ENCODE data around the gene BDNF. TPM values are rescaled to one million over a fixed set of nuclear protein-coding genes. Genes with fewer than 3 reads are reported as not detected.

Gene BDNF
- total and polyA plus RNA-seq, 2 experiments from 2014 or later: 5.1 to 5.2 TPM

DNA sequence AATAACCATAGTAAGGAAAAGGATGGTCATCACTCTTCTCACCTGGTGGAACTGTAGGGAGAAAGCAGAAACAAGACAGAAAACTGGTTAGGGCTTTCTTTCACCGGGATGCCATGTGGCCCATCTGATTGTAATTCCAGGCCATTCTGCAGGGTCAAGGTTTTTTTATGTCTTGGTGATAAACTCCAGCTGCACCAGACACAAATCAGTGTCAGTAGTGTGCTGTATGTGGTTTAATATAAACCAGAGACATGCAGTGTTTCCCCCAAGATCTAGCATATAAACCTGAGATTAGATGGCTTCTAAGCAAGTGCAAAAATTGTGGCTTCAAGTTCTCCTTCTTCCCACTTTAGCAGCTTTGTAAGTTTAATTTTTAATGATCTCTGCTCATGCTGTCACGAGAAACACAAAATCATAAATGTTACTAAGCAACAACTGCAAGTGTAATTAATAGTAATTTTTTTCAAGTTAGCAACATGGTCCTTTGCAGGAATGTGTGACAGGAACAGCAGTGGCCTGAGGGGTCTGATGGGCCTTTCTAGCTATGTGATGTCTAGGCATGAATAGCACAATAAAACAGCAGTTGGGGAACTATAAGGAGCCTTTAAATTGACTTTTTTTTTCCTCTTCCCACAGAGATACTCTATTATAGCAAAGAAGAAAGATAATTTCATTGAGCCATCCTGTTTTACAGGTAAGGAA lies 41.6 kb downstream of the BDNF start:
- Histone ChIP-seq H3K4me1 (ENCODE audit: insufficient read depth) (peaks cover 19% of the 10 kb centered on the region; the same call in 1 of the 2 replicates), H3K36me3 (ENCODE audit: insufficient read depth) (no peaks in the 10 kb centered on the region), H3K27me3 (ENCODE audit: insufficient read depth) (no peaks in the 10 kb centered on the region), H3K4me3 (no peak overlapping the region), H3K4me2 (no peak overlapping the region), H3K79me2 (replicated peaks; ENCODE audit: insufficient read depth) (peaks cover 10% of the 10 kb centered on the region; the same call in 1 of the 2 replicates), H2AFZ (no peak overlapping the region), H3K27ac (ENCODE audit: low read depth) (no peak overlapping the region), H3F3A (replicated peaks; ENCODE audit: low read depth) (no peaks in the 10 kb centered on the region), H4K20me1 (replicated peaks; ENCODE audit: insufficient read depth) (no peaks in the 10 kb centered on the region), H3K9me2 (ENCODE audit: insufficient read depth) (peaks cover 9% of the 10 kb centered on the region)
- TF ChIP-seq, protein P1, sequence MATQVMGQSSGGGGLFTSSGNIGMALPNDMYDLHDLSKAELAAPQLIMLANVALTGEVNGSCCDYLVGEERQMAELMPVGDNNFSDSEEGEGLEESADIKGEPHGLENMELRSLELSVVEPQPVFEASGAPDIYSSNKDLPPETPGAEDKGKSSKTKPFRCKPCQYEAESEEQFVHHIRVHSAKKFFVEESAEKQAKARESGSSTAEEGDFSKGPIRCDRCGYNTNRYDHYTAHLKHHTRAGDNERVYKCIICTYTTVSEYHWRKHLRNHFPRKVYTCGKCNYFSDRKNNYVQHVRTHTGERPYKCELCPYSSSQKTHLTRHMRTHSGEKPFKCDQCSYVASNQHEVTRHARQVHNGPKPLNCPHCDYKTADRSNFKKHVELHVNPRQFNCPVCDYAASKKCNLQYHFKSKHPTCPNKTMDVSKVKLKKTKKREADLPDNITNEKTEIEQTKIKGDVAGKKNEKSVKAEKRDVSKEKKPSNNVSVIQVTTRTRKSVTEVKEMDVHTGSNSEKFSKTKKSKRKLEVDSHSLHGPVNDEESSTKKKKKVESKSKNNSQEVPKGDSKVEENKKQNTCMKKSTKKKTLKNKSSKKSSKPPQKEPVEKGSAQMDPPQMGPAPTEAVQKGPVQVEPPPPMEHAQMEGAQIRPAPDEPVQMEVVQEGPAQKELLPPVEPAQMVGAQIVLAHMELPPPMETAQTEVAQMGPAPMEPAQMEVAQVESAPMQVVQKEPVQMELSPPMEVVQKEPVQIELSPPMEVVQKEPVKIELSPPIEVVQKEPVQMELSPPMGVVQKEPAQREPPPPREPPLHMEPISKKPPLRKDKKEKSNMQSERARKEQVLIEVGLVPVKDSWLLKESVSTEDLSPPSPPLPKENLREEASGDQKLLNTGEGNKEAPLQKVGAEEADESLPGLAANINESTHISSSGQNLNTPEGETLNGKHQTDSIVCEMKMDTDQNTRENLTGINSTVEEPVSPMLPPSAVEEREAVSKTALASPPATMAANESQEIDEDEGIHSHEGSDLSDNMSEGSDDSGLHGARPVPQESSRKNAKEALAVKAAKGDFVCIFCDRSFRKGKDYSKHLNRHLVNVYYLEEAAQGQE (IDR thresholded peaks at IDR 0.05; ENCODE audit: unreplicated experiment): no peak
- TF ChIP-seq POLR2AphosphoS5 (IDR thresholded peaks at IDR 0.05; ENCODE audit: low read depth): no peak
- no peaks in the 10 kb centered on the region; the same call in 2 of the 3 replicates for H3K9me3 Mint-ChIP-seq
- peaks cover 32% of the 10 kb centered on the region for H3K36me3 Mint-ChIP-seq (ENCODE audit: low read depth)
- ATAC-seq: no peak
- no peak for DNase-seq (ENCODE audit: low spot score)
- peaks cover 15% of the 10 kb centered on the region; the same call in 2 of the 3 replicates for H3K4me1 Mint-ChIP-seq
- H3K4me3 Mint-ChIP-seq: no peak overlapping the region
- H3K27me3 Mint-ChIP-seq (ENCODE audit: insufficient read depth, low read depth, poor library complexity): no peaks in the 10 kb centered on the region
- no peak overlapping the region for H3K27ac Mint-ChIP-seq

DNA sequence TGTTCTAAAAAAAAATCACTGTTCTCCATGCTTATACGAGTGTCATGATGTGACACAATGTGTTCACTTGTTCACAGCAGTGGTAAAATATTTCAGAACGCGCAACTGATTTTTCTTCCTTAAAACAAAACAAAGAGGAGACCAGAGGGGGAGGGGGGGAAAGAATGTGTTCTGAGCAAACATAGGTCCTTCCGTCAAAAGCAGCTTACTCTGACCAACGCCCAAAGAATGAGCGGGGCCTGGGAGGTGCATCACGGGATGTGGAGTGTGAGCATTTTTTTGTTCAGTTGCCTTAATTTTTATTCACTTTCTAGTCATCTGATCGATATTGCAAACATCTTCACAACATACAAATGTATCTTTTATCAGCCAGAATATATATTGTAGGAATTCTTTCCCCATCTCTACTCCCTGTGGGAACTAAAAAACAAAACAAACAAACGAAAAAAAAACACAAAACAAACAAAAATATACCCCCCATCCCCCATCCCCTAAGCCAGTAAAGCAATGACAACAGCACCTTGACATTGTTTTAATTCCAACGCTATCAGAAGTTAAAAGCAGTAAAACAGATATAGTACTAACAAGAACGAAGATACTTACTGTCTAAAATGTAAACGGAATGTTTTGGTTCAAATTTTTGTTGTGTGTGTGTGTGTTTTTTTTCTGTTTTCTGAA lies 43.3 kb downstream of the BDNF start:
- TF ChIP-seq, protein P2, sequence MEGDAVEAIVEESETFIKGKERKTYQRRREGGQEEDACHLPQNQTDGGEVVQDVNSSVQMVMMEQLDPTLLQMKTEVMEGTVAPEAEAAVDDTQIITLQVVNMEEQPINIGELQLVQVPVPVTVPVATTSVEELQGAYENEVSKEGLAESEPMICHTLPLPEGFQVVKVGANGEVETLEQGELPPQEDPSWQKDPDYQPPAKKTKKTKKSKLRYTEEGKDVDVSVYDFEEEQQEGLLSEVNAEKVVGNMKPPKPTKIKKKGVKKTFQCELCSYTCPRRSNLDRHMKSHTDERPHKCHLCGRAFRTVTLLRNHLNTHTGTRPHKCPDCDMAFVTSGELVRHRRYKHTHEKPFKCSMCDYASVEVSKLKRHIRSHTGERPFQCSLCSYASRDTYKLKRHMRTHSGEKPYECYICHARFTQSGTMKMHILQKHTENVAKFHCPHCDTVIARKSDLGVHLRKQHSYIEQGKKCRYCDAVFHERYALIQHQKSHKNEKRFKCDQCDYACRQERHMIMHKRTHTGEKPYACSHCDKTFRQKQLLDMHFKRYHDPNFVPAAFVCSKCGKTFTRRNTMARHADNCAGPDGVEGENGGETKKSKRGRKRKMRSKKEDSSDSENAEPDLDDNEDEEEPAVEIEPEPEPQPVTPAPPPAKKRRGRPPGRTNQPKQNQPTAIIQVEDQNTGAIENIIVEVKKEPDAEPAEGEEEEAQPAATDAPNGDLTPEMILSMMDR (conservative IDR thresholded peaks at IDR 0.05; ENCODE audit: low read depth in 2 of 2): no peak
- TF ChIP-seq, protein P1 (IDR thresholded peaks at IDR 0.05; ENCODE audit: unreplicated experiment): no peak
- TF ChIP-seq NANOG (IDR thresholded peaks at IDR 0.05; ENCODE audit: borderline replicate concordance) (no peak), STAT1 (IDR thresholded peaks at IDR 0.05; ENCODE audit: unreplicated experiment) (no peak)
- no peaks in the 10 kb centered on the region for H3K36me3 ChIP-seq (ENCODE audit: insufficient read depth)

More for the DNA sequence above, 43.3 kb downstream of the BDNF start:
- Mint-ChIP-seq H3K4me3 (no peak overlapping the region), H3K4me1 (peaks cover 21% of the 10 kb centered on the region), H3K27me3 (ENCODE audit: insufficient read depth, low read depth, poor library complexity) (no peaks in the 10 kb centered on the region), H3K9me3 (no peaks in the 10 kb centered on the region), H3K27ac (no peak overlapping the region), H3K36me3 (ENCODE audit: low read depth) (peaks cover 28% of the 10 kb centered on the region)
- no peak for DNase-seq (ENCODE audit: low spot score)
- Histone ChIP-seq H3K4me2 (no peak overlapping the region), H3K27ac (ENCODE audit: low read depth) (no peak overlapping the region), H3K27me3 (ENCODE audit: insufficient read depth) (no peaks in the 10 kb centered on the region), H3K9me2 (ENCODE audit: insufficient read depth) (peaks cover 9% of the 10 kb centered on the region), H3K4me3 (no peak overlapping the region), H3K4me1 (ENCODE audit: insufficient read depth) (peaks cover 24% of the 10 kb centered on the region), H3F3A (replicated peaks; ENCODE audit: low read depth) (no peaks in the 10 kb centered on the region), H2AFZ (no peak overlapping the region), H4K20me1 (replicated peaks; ENCODE audit: insufficient read depth) (no peaks in the 10 kb centered on the region), H3K79me2 (replicated peaks; ENCODE audit: insufficient read depth) (peaks cover 10% of the 10 kb centered on the region; the same call in 1 of the 2 replicates)
- no peak; the same call in 2 of the 3 replicates for ATAC-seq

Measured in GM23338 (cell line).